GM18951 (cell line): Measurements from ENCODE around the gene GLIPR1L2.
"Not testable (repeated sequence)": the region's sequence is repeated elsewhere in the genome, so short reads cannot be mapped to it uniquely, and the experiment has no call there.

Source experiments
- POLR2A ChIP-seq: IDR thresholded peaks from 4 replicates; pipeline ENCODE4 v1.6.1; 2011; ENCODE audit warnings: mild to moderate bottlenecking; ENCODE audit not compliant: insufficient read length, insufficient read depth; ENCODE audit errors: extremely low read depth
- in situ Hi-C: fragments of 300-500 bp; cut with MboI; formaldehyde crosslinking; loops from one replicate; pipeline ENCODE4 v1.12.0; 2022; ENCODE audit warnings: low sequenced_read_pairs, mixed read lengths, inconsistent platforms; ENCODE audit not compliant: unreplicated experiment

The GLIPR1L2 gene

DNA sequence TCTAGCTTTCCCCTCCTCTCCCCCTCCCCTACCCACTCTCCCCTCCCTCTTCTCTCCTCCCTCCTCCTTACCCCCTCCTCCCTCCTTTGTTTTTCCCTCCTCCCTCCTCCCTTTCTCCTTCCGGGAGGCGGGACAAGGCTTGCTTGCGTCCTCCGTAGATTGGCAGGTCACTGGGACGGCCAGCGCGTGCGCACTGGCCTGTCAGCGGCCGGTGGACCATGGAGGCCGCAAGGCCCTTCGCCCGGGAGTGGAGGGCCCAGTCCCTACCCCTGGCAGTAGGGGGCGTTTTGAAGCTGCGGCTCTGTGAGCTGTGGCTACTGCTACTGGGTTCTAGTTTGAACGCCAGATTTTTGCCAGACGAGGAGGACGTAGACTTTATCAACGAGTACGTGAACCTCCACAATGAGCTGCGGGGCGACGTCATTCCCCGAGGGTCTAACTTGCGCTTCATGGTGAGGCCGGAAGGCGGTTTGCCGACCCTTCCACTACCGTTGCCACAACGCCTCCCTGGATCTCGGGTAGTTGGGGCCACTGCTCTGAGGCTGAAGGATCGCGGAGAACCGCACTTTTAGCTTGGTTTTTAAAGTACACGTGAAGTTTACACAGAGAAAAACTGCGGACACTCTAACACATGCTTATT, at the start of gene GLIPR1L2:
Gene GLIPR1L2, plus strand, starts transcription at position 191 of the 640 bp plus-strand sequence. Its CDS starts 28 bp downstream, at position 219.
- in situ Hi-C loops, result no loop called here
- peak; percentile 51 for TF ChIP-seq POLR2A

DNA sequence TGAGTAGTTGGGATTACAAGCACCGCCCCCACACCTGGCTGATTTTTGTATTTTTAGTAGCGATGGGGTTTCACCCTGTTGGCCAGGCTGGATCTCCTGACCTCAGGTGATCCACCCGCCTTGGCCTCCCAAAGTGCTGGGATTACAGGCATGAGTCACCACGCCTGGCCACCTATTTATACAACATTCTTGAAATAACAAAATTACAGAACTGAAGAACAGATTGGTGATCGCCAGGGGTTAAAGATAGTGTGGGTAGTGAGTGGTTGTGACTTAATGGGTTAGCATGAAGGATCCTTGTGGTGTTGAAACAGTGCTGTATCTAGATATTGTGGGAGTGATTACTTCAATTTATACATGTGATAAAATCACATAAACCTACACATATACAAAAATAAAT, 49.0 kb upstream of the GLIPR1L2 start:
- in situ Hi-C loops, result no loop called here
- TF ChIP-seq POLR2A, result no peak

DNA sequence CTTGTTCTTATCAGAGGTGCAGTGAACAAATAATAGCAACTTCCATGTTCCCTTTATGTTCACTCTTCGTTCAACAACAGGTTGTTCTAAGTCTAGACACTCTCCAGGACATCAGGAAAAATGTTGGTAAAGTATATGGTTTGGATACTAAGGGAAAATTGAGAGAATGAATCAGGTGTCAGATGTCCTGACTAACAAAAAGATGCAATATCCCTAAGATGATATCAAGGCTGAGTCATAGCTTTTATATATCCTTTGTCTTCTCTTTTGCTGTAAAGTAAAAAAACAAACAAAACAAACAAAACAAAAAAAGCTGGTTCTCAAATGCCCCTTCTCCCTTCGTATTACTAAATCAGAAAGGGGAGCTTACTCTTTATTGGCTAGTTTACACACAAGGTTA, 45.4 kb upstream of the GLIPR1L2 start:
- in situ Hi-C loops, result no loop called here
- no peak for TF ChIP-seq POLR2A

DNA sequence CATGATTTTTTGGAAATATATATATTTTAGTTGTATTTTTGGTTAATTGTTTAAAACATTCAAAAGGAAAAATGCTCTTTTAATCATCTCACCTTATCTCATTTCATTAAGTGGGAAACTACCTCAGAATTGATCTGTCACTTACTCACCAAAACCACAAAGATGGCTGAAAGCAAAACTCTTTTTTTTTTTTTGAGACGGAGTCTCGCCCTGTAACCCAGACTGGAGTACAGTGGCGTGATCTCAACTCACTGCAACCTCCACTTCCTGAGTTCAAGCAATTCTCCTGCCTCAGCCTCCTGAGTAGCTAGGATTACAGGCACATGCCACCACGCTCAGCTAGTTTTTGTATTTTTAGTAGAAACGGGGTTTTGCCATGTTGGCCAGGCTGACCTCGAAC, 44.7 kb upstream of the GLIPR1L2 start:
- in situ Hi-C loops, result not testable (repeated sequence)

DNA sequence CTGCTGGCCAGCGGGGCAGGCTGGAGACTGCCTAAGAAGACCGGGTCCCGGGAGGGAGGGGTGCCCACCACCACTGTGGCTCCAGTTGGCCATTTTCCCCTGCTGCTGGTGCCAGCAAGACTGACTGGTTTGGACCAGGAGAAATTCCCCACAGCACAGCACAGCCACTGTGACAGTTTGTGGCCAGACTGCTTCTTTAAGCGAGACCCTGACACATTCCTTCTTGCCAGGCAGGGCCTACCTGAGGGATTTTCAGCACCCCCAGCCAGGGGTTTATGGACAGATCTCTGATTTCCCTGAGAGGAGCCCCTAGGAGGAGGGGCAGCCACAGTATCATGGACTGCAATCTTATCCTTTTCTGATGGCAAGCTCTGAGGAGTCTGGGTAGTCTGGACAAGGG, 40.9 kb upstream of the GLIPR1L2 start:
- no peak for TF ChIP-seq POLR2A
- in situ Hi-C loops, result no loop called here

DNA sequence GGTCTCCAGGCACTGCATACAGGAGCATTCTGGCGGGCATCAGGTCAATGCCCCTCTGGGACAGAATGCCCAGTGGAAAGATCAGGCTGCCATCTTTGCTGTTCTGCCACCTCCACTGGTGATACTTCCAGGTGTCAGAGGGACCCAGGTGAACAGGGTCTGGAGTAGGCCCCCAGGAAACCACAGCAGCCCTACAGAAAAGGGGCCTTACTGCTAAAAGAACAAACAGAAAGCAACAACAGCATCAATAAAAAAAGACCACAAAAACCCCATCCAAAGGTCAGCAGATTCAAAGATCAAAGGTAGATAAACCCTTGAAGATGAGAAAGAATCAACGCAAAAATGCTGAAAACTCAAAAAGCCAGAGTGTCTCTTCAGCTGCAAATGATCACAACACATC, 40.5 kb upstream of the GLIPR1L2 start:
- TF ChIP-seq POLR2A, result no peak
- in situ Hi-C loops, result no loop called here

DNA sequence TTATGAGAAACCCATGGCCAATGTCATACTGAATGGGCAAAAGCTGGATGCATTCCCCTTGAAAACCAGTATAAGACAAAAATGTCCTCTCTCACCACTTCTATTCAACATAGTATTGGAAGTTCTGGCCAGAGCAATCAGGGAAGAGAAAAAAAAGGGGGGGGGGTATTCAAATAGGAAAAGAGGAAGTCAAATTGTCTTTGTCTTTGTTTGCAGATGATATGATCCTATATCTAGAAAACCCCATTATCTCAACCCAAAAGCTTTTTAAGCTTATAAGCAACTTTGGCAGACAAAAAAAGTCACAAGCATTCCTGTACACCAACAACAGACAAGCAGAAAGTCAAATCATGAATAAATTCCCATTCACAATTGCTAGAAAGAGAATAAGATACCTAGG, 36.9 kb upstream of the GLIPR1L2 start:
- in situ Hi-C loops, result no loop called here
- TF ChIP-seq POLR2A, result no peak

DNA sequence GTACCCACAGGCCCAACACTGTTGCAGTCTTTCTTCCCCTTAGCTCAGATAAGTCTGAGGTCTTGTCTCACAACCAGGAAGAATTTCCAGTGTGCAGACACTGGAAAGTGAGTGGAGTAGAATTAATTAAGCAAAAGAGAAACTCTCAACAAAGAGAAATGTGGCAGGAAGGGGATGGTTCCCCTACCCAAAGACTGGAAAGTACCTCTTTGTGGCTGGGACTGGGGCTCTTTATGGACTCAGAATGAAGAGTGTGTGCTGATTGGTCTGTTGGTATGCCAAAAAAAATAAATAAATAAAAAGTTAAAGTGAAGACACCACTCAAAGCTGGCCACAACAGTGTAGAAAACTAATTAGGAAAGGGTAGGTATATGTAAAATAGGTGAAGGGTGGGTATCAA, 30.0 kb upstream of the GLIPR1L2 start:
- TF ChIP-seq POLR2A, result no peak
- in situ Hi-C loops, result no loop called here

DNA sequence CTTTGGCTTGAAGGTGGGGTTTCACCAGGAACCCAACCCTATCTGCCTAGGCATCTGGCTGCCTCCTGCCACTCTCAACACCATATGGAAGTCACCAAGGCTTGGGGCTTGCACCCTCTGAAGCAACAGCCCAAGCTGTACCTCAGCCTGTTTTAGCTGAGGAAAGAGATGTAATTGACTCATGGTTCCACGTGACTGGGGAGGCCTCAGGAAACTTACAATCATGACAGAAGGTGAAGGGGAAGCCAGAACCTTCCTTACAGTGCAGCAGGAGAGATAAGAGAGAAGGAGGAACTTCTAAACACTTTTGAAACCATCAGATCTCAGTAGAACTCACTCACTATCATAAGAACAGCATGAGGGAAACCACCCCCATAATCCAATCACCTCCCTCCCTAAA, 29.5 kb upstream of the GLIPR1L2 start:
- in situ Hi-C loops, result no loop called here
- TF ChIP-seq POLR2A, result no peak

DNA sequence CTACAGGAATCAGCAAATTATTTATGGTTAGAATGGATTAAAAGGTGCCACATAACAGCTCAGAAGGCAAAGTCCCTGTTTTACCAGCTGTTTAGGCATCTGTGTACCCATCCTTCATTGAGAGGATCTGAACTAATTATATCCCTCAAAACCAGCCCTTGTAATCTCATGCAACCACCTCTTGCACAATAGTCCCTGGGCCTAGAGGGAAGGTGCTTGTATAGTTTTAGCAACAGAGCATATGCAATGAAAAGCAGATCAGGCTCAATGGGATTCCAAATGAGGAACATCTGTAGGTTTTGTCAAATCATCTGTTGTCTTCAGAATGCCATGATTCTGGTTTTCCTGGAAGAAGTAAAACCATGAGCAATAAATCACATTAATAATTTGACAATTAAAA, 26.0 kb upstream of the GLIPR1L2 start:
- TF ChIP-seq POLR2A, result no peak
- in situ Hi-C loops, result no loop called here

DNA sequence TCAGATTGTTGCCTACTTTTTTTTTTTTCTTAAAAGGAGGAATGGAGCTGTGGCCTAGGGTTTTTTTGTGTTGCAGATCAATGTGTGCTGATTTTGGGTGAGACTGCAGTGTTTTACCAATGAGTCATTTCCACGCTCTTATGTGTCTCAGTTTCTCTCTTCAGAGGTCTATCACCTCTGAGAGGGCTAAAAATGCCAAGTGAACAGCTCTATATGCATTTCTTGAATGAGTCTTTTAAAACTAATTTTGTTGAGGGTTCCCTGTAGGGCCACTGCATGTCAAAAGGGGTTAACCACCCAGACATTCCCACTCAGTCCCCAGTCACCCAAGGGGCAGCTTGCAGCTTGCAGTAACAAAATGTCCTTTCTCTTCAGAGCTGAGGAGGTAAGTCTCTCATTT, 24.3 kb upstream of the GLIPR1L2 start:
- in situ Hi-C loops, result no loop called here
- no peak for TF ChIP-seq POLR2A

DNA sequence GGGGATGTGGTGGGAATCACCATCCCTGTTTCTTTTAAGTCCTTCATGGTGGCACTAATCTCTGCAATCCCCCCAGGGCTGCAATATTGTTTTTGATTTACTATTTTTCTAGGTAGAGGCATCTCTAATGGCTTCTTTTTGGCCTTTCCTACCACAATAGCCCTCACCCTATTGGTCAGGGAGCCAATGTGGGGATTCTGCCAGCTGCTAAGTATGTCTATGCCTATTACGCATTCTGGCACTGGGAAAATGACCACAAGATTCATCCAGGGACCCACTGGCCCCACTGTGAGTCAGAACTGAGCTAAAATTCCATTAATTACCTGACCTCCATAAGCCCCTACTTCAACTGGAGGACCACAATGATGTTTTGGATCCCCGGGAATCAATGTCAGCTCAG, 15.9 kb upstream of the GLIPR1L2 start:
- in situ Hi-C loops, result no loop called here
- no peak for TF ChIP-seq POLR2A

DNA sequence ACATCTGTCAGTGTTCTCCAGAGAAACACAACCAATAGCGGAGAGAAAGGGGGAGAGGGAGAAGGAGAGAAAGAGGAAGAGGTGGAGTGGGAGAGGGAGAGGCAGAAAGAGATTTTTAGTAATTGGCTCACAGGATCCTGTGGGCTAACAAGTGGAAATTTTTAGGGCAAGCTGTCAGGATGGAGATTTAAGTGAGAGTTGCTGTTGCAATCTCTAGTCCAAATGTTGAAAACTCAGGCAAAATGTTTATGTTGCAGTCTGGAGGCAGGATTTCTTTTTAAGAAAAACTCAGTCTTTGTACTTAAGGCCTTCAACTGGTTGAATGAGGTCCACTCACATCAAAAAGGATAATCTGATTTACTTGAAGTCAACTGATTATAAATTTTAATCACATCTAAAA, 12.5 kb upstream of the GLIPR1L2 start:
- TF ChIP-seq POLR2A, result no peak
- in situ Hi-C loops, result no loop called here

DNA sequence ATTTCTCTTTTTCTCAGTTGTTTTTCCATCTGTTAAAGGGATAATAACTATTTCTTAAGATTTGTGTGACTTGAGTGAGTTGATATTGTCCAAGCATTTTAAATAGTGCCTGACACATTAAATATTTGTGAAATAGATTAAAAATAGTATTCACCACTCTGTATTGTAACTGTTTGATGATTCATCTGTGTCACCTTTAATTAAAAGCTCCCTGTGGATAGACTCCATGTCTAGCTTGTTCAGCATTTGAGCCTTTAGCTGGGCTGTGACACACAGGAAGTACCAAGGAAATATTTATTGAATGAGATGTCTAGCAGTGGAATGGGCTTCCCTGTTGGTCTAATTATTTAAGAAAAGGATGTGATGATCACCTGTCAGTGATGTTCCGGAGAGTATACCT, 1.8 kb upstream of the GLIPR1L2 start:
- TF ChIP-seq POLR2A, result no peak
- in situ Hi-C loops, result no loop called here

DNA sequence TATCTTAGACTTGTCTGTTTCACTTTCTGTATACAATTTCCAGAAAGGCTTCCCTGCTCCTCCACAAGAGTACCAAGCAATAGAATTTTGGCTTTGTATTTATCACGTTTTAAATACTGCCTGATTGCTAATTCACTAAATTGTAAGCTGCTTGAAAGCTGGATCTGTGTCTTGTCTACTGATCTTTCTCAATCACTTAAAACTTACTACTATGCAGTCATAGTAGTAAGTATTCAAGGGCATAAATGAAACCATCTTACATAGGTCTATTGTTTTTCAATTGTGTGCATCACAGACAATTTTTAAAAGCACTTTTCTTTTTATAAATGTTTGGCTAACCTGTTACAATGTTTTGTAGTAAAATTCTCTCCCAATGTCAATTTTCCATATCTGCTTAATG, 1.2 kb upstream of the GLIPR1L2 start:
- TF ChIP-seq POLR2A, result no peak
- in situ Hi-C loops, result no loop called here
